ENCODE data around the gene LYPLAL1.

The LYPLAL1 gene

GRCh38 chr1:219179293-219179692 is 5.6 kb downstream of the LYPLAL1 start:
- H3K4me3 ChIP-seq (ENCODE audit: low read depth, low read length): no peak overlapping the region
- in situ Hi-C loops (cut with HindIII; ENCODE audit: low sequenced_read_pairs): no loop called here
- no peak for DNase-seq (ENCODE audit: low read depth, low spot score)
- TF ChIP-seq CTCF (IDR thresholded peaks at IDR 0.05; ENCODE audit: low read depth, low read length): no peak

GRCh38 chr1:219184337-219184736 is 10.7 kb downstream of the LYPLAL1 start:
- in situ Hi-C loops (cut with HindIII; ENCODE audit: low sequenced_read_pairs): no loop called here
- no peak for DNase-seq (ENCODE audit: low read depth, low spot score)
- H3K4me3 ChIP-seq (ENCODE audit: low read depth, low read length): no peak overlapping the region
- TF ChIP-seq CTCF (IDR thresholded peaks at IDR 0.05; ENCODE audit: low read depth, low read length): no peak

- H3K4me3 ChIP-seq (ENCODE audit: low read depth, low read length): no peak overlapping the region
- TF ChIP-seq CTCF (IDR thresholded peaks at IDR 0.05; ENCODE audit: low read depth, low read length): no peak
- no peak for DNase-seq (ENCODE audit: low read depth, low spot score)
- in situ Hi-C loops (cut with HindIII; ENCODE audit: low sequenced_read_pairs): no loop called here
These were observed 11.9 kb downstream of the LYPLAL1 start for GRCh38 chr1:219185486-219186117.

- H3K4me3 ChIP-seq (ENCODE audit: low read depth, low read length): no peak overlapping the region
- in situ Hi-C loops (cut with HindIII; ENCODE audit: low sequenced_read_pairs): no loop called here
- no peak for DNase-seq (ENCODE audit: low read depth, low spot score)
- no peak for TF ChIP-seq CTCF (IDR thresholded peaks at IDR 0.05; ENCODE audit: low read depth, low read length)
These were observed 14.7 kb downstream of the LYPLAL1 start for GRCh38 chr1:219188331-219188803.

- in situ Hi-C loops (cut with HindIII; ENCODE audit: low sequenced_read_pairs): no loop called here
- no peak for TF ChIP-seq CTCF (IDR thresholded peaks at IDR 0.05; ENCODE audit: low read depth, low read length)
- no peak overlapping the region for H3K4me3 ChIP-seq (ENCODE audit: low read depth, low read length)
- peak; percentile 88 for DNase-seq (ENCODE audit: low read depth, low spot score)
These were observed 15.5 kb downstream of the LYPLAL1 start for GRCh38 chr1:219189021-219189824.

GRCh38 chr1:219189952-219190351 is 16.3 kb downstream of the LYPLAL1 start:
- DNase-seq (ENCODE audit: low read depth, low spot score): no peak
- TF ChIP-seq CTCF (IDR thresholded peaks at IDR 0.05; ENCODE audit: low read depth, low read length): no peak
- in situ Hi-C loops (cut with HindIII; ENCODE audit: low sequenced_read_pairs): no loop called here

More at GRCh38 chr1:219189952-219190351, 16.3 kb downstream of the LYPLAL1 start:
- no peak overlapping the region for H3K4me3 ChIP-seq (ENCODE audit: low read depth, low read length)
